Liver (tissue), 9 donors: ENCODE data around the gene TRMT1L. TPM values are rescaled to one million over a fixed set of nuclear protein-coding genes. Genes with fewer than 3 reads are reported as not detected.

Experiments
- DNase-seq: peaks from one replicate; pipeline ENCODE4 v3.0.0-alpha.2; 2017; ENCODE audit warnings: low spot score
- H3K27ac ChIP-seq, 2 donors: one replicate each; pipeline ENCODE4 v1.7.0; 2013; ENCODE audit warnings: inconsistent platforms in 2 of 2, low read length in 2 of 2, control low read depth in 1 of 2, low read depth in 1 of 2, mild to moderate bottlenecking in 1 of 2
- H3K27me3 ChIP-seq, 4 donors: one replicate each; pipeline versions ENCODE4 v1.6.1 to v1.7.0; 2013; ENCODE audit warnings: low read length in 3 of 4, inconsistent platforms in 1 of 4, mild to moderate bottlenecking in 1 of 4, moderate library complexity in 1 of 4; ENCODE audit not compliant: control insufficient read depth in 4 of 4, insufficient read depth in 4 of 4
- H3K36me3 ChIP-seq, 4 donors: one replicate each; pipeline versions ENCODE4 v1.6.1 to v1.7.0; 2013; ENCODE audit warnings: low read length in 3 of 4, mild to moderate bottlenecking in 3 of 4, low read depth in 1 of 4, moderate library complexity in 1 of 4; ENCODE audit not compliant: control insufficient read depth in 4 of 4, insufficient read depth in 3 of 4
- H3K4me1 ChIP-seq, 4 donors: one replicate each; pipeline versions ENCODE4 v1.6.1 to v1.7.0; 2013; ENCODE audit warnings: low read length in 3 of 4, mild to moderate bottlenecking in 3 of 4, moderate library complexity in 1 of 4; ENCODE audit not compliant: control insufficient read depth in 4 of 4, insufficient read depth in 4 of 4
- H3K4me3 ChIP-seq, 3 donors: one replicate each; pipeline versions ENCODE4 v1.6.1 to v1.7.0; 2013; ENCODE audit warnings: low read length in 3 of 3, control low read depth in 1 of 3, low read depth in 1 of 3, mild to moderate bottlenecking in 1 of 3
- H3K9ac ChIP-seq, 2 donors: one replicate each; pipeline ENCODE4 v1.7.0; 2013; ENCODE audit warnings: low read length in 2 of 2, mild to moderate bottlenecking in 2 of 2, moderate library complexity in 2 of 2, control low read depth in 1 of 2, low read depth in 1 of 2
- H3K9me3 ChIP-seq, 4 donors: one replicate each; pipeline versions ENCODE4 v1.6.1 to v1.7.0; 2013; ENCODE audit warnings: low read length in 3 of 4; ENCODE audit not compliant: control insufficient read depth in 4 of 4
- EGR1 ChIP-seq, 2 donors: IDR thresholded peaks; 2 replicates each; pipeline ENCODE4 v1.6.1; 2016 to 2018; ENCODE audit warnings: antibody characterized with exemption in 2 of 2, low read depth in 2 of 2
- FOXA1 ChIP-seq: IDR thresholded peaks from 2 replicates; pipeline ENCODE4 v1.6.1; 2016; ENCODE audit warnings: antibody characterized with exemption
- FOXA2 ChIP-seq: IDR thresholded peaks from 2 replicates; pipeline ENCODE4 v1.6.1; 2016; ENCODE audit warnings: antibody characterized with exemption
- HNF4A ChIP-seq, 2 donors: conservative IDR thresholded peaks; 2 replicates each; pipeline ENCODE4 v1.6.1; 2016; ENCODE audit warnings: antibody characterized with exemption in 2 of 2, mild to moderate bottlenecking in 2 of 2
- HNF4G ChIP-seq: IDR thresholded peaks from 2 replicates; pipeline ENCODE4 v1.6.1; 2016; ENCODE audit warnings: antibody characterized with exemption
- JUND ChIP-seq, 2 donors: IDR thresholded peaks; 2 replicates each; pipeline ENCODE4 v1.6.1; 2016; ENCODE audit warnings: antibody characterized with exemption in 2 of 2
- MAX ChIP-seq: IDR thresholded peaks from 2 replicates; pipeline ENCODE4 v1.6.1; 2016; ENCODE audit warnings: antibody characterized with exemption
- NR2F2 ChIP-seq: IDR thresholded peaks from 2 replicates; pipeline ENCODE4 v1.6.1; 2016; ENCODE audit warnings: antibody characterized with exemption
- RAD21 ChIP-seq, 2 donors: IDR thresholded peaks; 2 replicates each; pipeline ENCODE4 v1.6.1; 2016; ENCODE audit warnings: antibody characterized with exemption in 2 of 2, mild to moderate bottlenecking in 2 of 2
- REST ChIP-seq: IDR thresholded peaks from 2 replicates; pipeline ENCODE4 v1.6.1; 2016; ENCODE audit warnings: antibody characterized with exemption, mild to moderate bottlenecking
- TAF1 ChIP-seq: conservative IDR thresholded peaks from 2 replicates; pipeline ENCODE4 v1.6.1; 2016; ENCODE audit warnings: antibody characterized with exemption, mild to moderate bottlenecking
- YY1 ChIP-seq: IDR thresholded peaks from 2 replicates; pipeline ENCODE4 v1.6.1; 2016; ENCODE audit warnings: antibody characterized with exemption, mild to moderate bottlenecking
- WGBS: extraction: QIAGEN DNeasy Blood & Tissue Kit; methylation state at CpG from one replicate; pipeline ENCODE4 v1.1.7; 2013; 5-methylcytosine and 5-hydroxymethylcytosine counted together
- polyA plus RNA-seq, 2 donors: library from polyadenylated mRNA; stranded (reverse) in 1 of 2; unstranded in 1 of 2; fragments of 200-250 nt in 1 of 2; fragments of >200 nt in 1 of 2; fragmentation: Nextera tagmentation in 1 of 2; extraction: Ambion mirVana in 1 of 2; gene quantifications; one replicate each; pipeline versions ENCODE4 v1.2.1 to v1.2.3, GENCODE V29; 2013 to 2015
- total RNA-seq, 2 donors: library from RNA; depleted of rRNA; stranded (reverse); fragments of >200 nt; gene quantifications; one replicate each; pipeline ENCODE4 v1.2.3, GENCODE V29; 2014
- donor health status: healthy.
- donor health status: healthy.
- donor health status: healthy.
- donor health status: healthy.
- donor health status: healthy.

Gene TRMT1L
- total and polyA plus RNA-seq, 4 donors, result 4.3 to 33.9 (median 9.9) TPM

DNA sequence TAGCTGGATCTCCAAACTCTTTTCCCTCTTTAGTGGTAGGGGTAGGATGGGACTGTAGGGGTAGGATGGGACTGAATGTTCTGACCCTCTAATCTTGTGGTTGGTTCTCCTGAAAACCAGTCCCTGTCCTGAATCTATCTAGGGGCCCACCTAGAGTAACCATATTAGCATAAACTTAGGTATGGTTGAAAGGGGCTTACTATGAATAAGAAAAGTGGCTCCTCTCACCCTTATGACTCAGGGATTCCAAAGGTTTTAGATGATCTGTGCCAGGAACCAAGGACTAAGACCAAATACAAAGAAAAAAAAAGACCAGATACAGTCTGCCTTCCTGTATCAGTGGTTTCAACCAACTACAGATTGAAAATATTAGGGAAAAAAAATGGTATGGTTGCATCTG lies 82.4 kb downstream of the TRMT1L start:
- H3K9ac ChIP-seq, result no peak overlapping the region
- DNase-seq, result no peak
- H3K9me3 ChIP-seq, result no peaks in the 10 kb centered on the region
- peaks cover 0 to 1% (median 0%) of the 10 kb centered on the region in 4 donors for H3K4me1 ChIP-seq
- H3K27me3 ChIP-seq, result no peaks in the 10 kb centered on the region
- H3K4me3 ChIP-seq, result no peak overlapping the region
- H3K36me3 ChIP-seq, result no peaks in the 10 kb centered on the region
- TF ChIP-seq RAD21 (IDR thresholded peaks at IDR 0.05) (no peak), REST (no peak), EGR1 (IDR thresholded peaks at IDR 0.05; ENCODE audit: low read depth in 2 of 2) (no peak), MAX (no peak), NR2F2 (no peak), HNF4G (no peak)
- no peak overlapping the region for H3K27ac ChIP-seq

DNA sequence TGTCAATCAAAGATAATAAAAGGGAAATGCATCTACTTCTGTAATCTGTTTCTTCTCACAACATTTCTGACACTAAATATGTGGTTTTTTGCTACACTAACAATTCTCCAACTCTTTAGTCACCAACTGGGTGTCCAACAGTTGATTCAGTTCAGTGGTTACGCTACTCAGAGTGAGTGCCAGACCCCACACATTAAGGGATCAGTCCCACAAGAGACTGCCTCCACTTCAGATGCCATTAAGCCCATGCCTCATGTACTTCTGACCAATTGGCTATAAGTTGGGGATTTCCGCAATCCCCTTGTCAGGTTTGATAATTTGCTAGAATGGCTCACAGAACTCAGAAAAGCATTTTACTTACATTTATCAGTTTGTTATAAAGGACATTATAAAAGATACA lies 83.0 kb downstream of the TRMT1L start:
- Histone ChIP-seq H3K9ac (no peak overlapping the region), H3K27ac (no peak overlapping the region), H3K27me3 (no peaks in the 10 kb centered on the region), H3K4me3 (no peak overlapping the region), H3K36me3 (no peaks in the 10 kb centered on the region), H3K4me1 (peaks cover 0 to 1% (median 0%) of the 10 kb centered on the region in 4 donors), H3K9me3 (no peaks in the 10 kb centered on the region)
- 97% methylated on average over 2 of the region's 2 CpGs for WGBS
- no peak for DNase-seq
- TF ChIP-seq FOXA1, result no peak
- no peak for TF ChIP-seq YY1
- no peak for TF ChIP-seq JUND (IDR thresholded peaks at IDR 0.05)
- no peak for TF ChIP-seq NR2F2
- no peak for TF ChIP-seq HNF4G
- no peak for TF ChIP-seq REST
- TF ChIP-seq TAF1, result no peak
- TF ChIP-seq FOXA2, result no peak

DNA sequence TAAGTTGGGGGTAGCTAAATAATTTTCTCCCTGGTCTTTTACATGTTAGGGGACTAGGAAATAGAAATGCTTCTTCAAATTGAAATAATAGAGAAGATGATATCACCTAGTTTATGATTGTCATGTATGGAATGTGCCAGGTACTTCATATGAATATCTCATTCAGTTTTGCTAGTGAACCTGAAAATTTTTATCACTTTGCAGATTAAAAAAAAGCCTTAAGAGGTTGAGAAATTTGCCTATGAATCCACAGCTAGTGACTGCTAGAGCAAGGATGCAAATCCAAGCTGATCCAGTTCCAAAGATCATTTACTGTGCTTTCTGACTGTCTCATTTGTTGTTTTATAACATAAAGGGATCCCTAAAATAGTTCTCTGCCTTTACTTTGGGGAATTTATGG lies 86.7 kb downstream of the TRMT1L start:
- H3K36me3 ChIP-seq, result no peaks in the 10 kb centered on the region
- H3K4me1 ChIP-seq, result no peaks in the 10 kb centered on the region
- H3K27ac ChIP-seq, result no peak overlapping the region
- no peak overlapping the region for H3K4me3 ChIP-seq
- H3K9me3 ChIP-seq, result no peaks in the 10 kb centered on the region
- DNase-seq, result no peak
- H3K27me3 ChIP-seq, result no peaks in the 10 kb centered on the region
- TF ChIP-seq MAX (no peak), RAD21 (IDR thresholded peaks at IDR 0.05) (no peak), JUND (IDR thresholded peaks at IDR 0.05) (no peak), FOXA1 (no peak), HNF4A (conservative IDR thresholded peaks at IDR 0.05) (no peak), FOXA2 (no peak)
- H3K9ac ChIP-seq, result no peak overlapping the region
